ENCODE measurements around the gene EID2B. TPM values are rescaled to one million over a fixed set of nuclear protein-coding genes. Genes with fewer than 3 reads are reported as not detected.
A peak's percentile ranks its signal among the peaks of the same experiment; 100 is the strongest.

EID2B gene
- total and polyA plus RNA-seq, 3 donors from 2014 or later, result 6.6 to 12.2 (median 9.2) TPM

GRCh38 chr19:39539518-39540332 is 7.1 kb upstream of the EID2B start, which contains the start of gene EID2:
TSS of gene EID2 (minus strand) at chr19:39540161. CDS start at chr19:39540079, 82 bp downstream.
- peak; percentile 85 for TF ChIP-seq POLR2A (IDR thresholded peaks at IDR 0.05)
- TF ChIP-seq CTCF (IDR thresholded peaks at IDR 0.05), result peak; percentile 92 to 98 (median 93)
- 0 to 1% methylated on average over 42 to 67 of the region's 84 CpGs for WGBS, 2 donors

GRCh38 chr19:39539165-39539517 is 6.5 kb upstream of the EID2B start:
- Histone ChIP-seq H3K27ac (peak overlapping the region; percentile 91 to 99), H3K9me3 (no peaks in the 10 kb centered on the region), H3K4me1 (peaks cover 16% of the 10 kb centered on the region), H3K36me3 (ENCODE audit: low read depth, missing control alignments) (no peaks in the 10 kb centered on the region), H3K4me3 (peak overlapping the region; percentile 77 to 92), H3K27me3 (no peaks in the 10 kb centered on the region)
- TF ChIP-seq POLR2A (IDR thresholded peaks at IDR 0.05) (no peak), CTCF (IDR thresholded peaks at IDR 0.05) (no peak)
- intact Hi-C loops (cut with DNase I; ENCODE audit: low total_unique reads), result loop anchor here (10.0 kb wide), 1 partner anchor 114 kb away; no protein-coding TSS in a partner anchor
- WGBS, 2 donors, result 1% methylated on average over 10 of the region's 10 CpGs
- no peak for DNase-seq

More at GRCh38 chr19:39539518-39540332, 7.1 kb upstream of the EID2B start, which contains the start of gene EID2:
- H3K27me3 ChIP-seq, result no peaks in the 10 kb centered on the region
- H3K27ac ChIP-seq, result peak within 1 kb of the TSS; percentile 91 to 99
- intact Hi-C loops (cut with DNase I; ENCODE audit: low total_unique reads), result loop anchor here (10.0 kb wide), 1 partner anchor 115 kb away; no protein-coding TSS in a partner anchor
- peaks cover 16% of the 10 kb centered on the region for H3K4me1 ChIP-seq
- DNase-seq, result peak; percentile 97
- no peaks in the 10 kb centered on the region for H3K36me3 ChIP-seq (ENCODE audit: low read depth, missing control alignments)
- H3K9me3 ChIP-seq, result no peaks in the 10 kb centered on the region
- peak within 1 kb of the TSS; percentile 77 to 92 for H3K4me3 ChIP-seq

- WGBS, 2 donors, result 61 to 86% methylated on average over 3 of the region's 3 CpGs
- peaks cover 18% of the 10 kb centered on the region for H3K4me1 ChIP-seq
Observed at GRCh38 chr19:39533791-39534190, 1.1 kb upstream of the EID2B start.

GRCh38 chr19:39533003-39533512 is 406 bp upstream of the EID2B start:
- no peak for DNase-seq
- Histone ChIP-seq H3K27ac (no peak overlapping the region), H3K36me3 (ENCODE audit: low read depth, missing control alignments) (no peaks in the 10 kb centered on the region), H3K4me1 (peaks cover 12% of the 10 kb centered on the region), H3K27me3 (no peaks in the 10 kb centered on the region), H3K9me3 (no peaks in the 10 kb centered on the region), H3K4me3 (peak overlapping the region; percentile 84 to 96)
- no peak for TF ChIP-seq CTCF (IDR thresholded peaks at IDR 0.05)
- 11 to 17% methylated on average over 12 of the region's 12 CpGs for WGBS, 2 donors
- intact Hi-C loops (cut with DNase I; ENCODE audit: low total_unique reads), result loop anchor here (10.0 kb wide), 1 partner anchor 108 kb away; no protein-coding TSS in a partner anchor

More at GRCh38 chr19:39533791-39534190, 1.1 kb upstream of the EID2B start:
- no peak for DNase-seq
- TF ChIP-seq CTCF (IDR thresholded peaks at IDR 0.05) (no peak), POLR2A (IDR thresholded peaks at IDR 0.05) (no peak)
- Histone ChIP-seq H3K9me3 (no peaks in the 10 kb centered on the region), H3K27ac (no peak overlapping the region), H3K4me3 (no peak overlapping the region), H3K27me3 (no peaks in the 10 kb centered on the region), H3K36me3 (ENCODE audit: low read depth, missing control alignments) (no peaks in the 10 kb centered on the region)
- intact Hi-C loops (cut with DNase I; ENCODE audit: low total_unique reads), result loop anchor here (10.0 kb wide), 1 partner anchor 109 kb away; no protein-coding TSS in a partner anchor

All from testis (tissue), 3 donors.